ENCODE results near the gene DAP. TPM values are rescaled to one million over a fixed set of nuclear protein-coding genes. Genes with fewer than 3 reads are reported as not detected.

Gene DAP
- total and polyA plus RNA-seq, 2 experiments from 2014 or later = 35.7 to 37.6 TPM

GRCh38 chr5:10652606-10653005, 108.4 kb downstream of the DAP start:
- Histone ChIP-seq H3K4me2 (no peak overlapping the region), H3K27me3 (ENCODE audit: insufficient read depth) (no peaks in the 10 kb centered on the region), H4K20me1 (replicated peaks; ENCODE audit: insufficient read depth) (no peaks in the 10 kb centered on the region), H2AFZ (no peak overlapping the region), H3K27ac (ENCODE audit: low read depth) (no peak overlapping the region), H3K4me1 (ENCODE audit: insufficient read depth) (no peaks in the 10 kb centered on the region), H3K36me3 (ENCODE audit: insufficient read depth) (no peaks in the 10 kb centered on the region), H3F3A (replicated peaks; ENCODE audit: low read depth) (0 out of 2 replicates have a peak, but pooled peaks cover 3% of the 10 kb centered on the region), H3K4me3 (no peak overlapping the region), H3K9me2 (ENCODE audit: insufficient read depth) (no peaks in the 10 kb centered on the region), H3K79me2 (replicated peaks; ENCODE audit: insufficient read depth) (0 out of 2 replicates have a peak, but pooled peaks cover under 1% of the 10 kb centered on the region)
- no peak overlapping the region for H3K4me3 Mint-ChIP-seq
- no peaks in the 10 kb centered on the region for H3K9me3 Mint-ChIP-seq
- H3K36me3 Mint-ChIP-seq (ENCODE audit: low read depth) = peaks cover 13% of the 10 kb centered on the region
- peaks cover 19% of the 10 kb centered on the region; the same call in 2 of the 3 replicates for H3K4me1 Mint-ChIP-seq
- no peak for TF ChIP-seq ETS1 (IDR thresholded peaks at IDR 0.05)
- no peak for TF ChIP-seq STAT1 (IDR thresholded peaks at IDR 0.05; ENCODE audit: unreplicated experiment)
- no peak for TF ChIP-seq CREB1 (CRISPR knock-in tag; IDR thresholded peaks at IDR 0.05; ENCODE audit: low read depth)
- TF ChIP-seq EZH2phosphoT487 (IDR thresholded peaks at IDR 0.05; ENCODE audit: unreplicated experiment) = no peak
- TF ChIP-seq POLR2AphosphoS5 (IDR thresholded peaks at IDR 0.05; ENCODE audit: low read depth) = no peak
- no peak for TF ChIP-seq REST (IDR thresholded peaks at IDR 0.05; ENCODE audit: unreplicated experiment)
- TF ChIP-seq NANOG (IDR thresholded peaks at IDR 0.05; ENCODE audit: borderline replicate concordance) = no peak
- TF ChIP-seq CTCF (conservative IDR thresholded peaks at IDR 0.05; ENCODE audit: low read depth in 2 of 2) = no peak
- no peak for TF ChIP-seq ZNF114 (CRISPR knock-in tag; IDR thresholded peaks at IDR 0.05)
- TF ChIP-seq EZH2 (IDR thresholded peaks at IDR 0.05; ENCODE audit: low read depth, unreplicated experiment) = no peak
- TF ChIP-seq ZNF331 (CRISPR knock-in tag; IDR thresholded peaks at IDR 0.05; ENCODE audit: low read depth) = no peak
- TF ChIP-seq JUNB (IDR thresholded peaks at IDR 0.05; ENCODE audit: unreplicated experiment) = no peak
- TF ChIP-seq ZNF462 (CRISPR knock-in tag; IDR thresholded peaks at IDR 0.05) = no peak
- H3K27ac Mint-ChIP-seq = no peak overlapping the region
- ATAC-seq (no peak), DNase-seq (ENCODE audit: low spot score) (no peak)
- H3K27me3 Mint-ChIP-seq (ENCODE audit: insufficient read depth, low read depth, poor library complexity) = peaks cover 5% of the 10 kb centered on the region
